Omental fat pad (tissue), 4 donors: ENCODE data around the gene CRIM1. TPM values are rescaled to one million over a fixed set of nuclear protein-coding genes. Genes with fewer than 3 reads are reported as not detected.

ENCODE experiments used
- ATAC-seq: fragments of 150-250 bp; one replicate; pipeline ENCODE4 v1.9.1; 2016; ENCODE audit warnings: mild to moderate bottlenecking, moderate library complexity; ENCODE audit not compliant: low FRiP score
- DNase-seq: peaks from one replicate; pipeline ENCODE4 v3.0.0-alpha.2; 2019; ENCODE audit warnings: low spot score
- total RNA-seq, 4 donors: library from RNA; depleted of rRNA; stranded (reverse); fragments of >200 nt; gene quantifications; one replicate each; pipeline ENCODE4 v1.1.0, GENCODE V29; 2016
- TF ChIP-seq, protein P1 (sequence below), 3 donors: fragments of 450-650 bp; IDR thresholded peaks; one replicate each; pipeline ENCODE4 v1.5.1; 2016 to 2017; ENCODE audit warnings: antibody characterized with exemption in 3 of 3, mild to moderate bottlenecking in 3 of 3, moderate library complexity in 2 of 3

The CRIM1 gene
- total RNA-seq, 4 donors from 2014 or later = 229 to 252 (median 233) TPM

DNA sequence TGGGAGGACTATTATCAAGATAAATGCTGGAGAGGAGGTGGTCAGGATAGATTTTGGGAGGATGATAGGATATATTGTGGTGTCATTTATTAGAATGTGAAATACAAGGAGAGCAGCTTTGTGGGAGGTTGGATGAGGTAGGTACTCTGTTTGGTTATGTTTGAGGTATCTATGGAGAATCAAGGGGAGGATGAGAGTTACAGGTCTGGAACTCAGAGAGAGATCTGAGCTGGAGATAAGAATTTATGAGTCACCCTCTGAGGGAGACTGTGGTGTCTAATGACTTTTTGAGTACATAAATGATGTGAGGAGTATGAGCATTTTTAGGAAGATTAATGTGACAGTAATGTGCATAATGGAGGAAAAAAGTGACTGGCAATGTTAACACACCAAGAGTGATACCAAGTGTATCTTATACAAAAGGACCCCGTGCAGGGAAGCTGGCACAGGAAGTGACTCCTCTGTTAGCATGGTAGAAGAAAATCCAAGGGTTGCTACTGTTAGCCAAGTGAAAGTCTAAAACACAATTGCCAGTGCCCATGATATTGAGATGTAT, 48.2 kb downstream of the CRIM1 start:
- DNase-seq (no peak), ATAC-seq (peak; percentile 52)
- TF ChIP-seq, protein P1, sequence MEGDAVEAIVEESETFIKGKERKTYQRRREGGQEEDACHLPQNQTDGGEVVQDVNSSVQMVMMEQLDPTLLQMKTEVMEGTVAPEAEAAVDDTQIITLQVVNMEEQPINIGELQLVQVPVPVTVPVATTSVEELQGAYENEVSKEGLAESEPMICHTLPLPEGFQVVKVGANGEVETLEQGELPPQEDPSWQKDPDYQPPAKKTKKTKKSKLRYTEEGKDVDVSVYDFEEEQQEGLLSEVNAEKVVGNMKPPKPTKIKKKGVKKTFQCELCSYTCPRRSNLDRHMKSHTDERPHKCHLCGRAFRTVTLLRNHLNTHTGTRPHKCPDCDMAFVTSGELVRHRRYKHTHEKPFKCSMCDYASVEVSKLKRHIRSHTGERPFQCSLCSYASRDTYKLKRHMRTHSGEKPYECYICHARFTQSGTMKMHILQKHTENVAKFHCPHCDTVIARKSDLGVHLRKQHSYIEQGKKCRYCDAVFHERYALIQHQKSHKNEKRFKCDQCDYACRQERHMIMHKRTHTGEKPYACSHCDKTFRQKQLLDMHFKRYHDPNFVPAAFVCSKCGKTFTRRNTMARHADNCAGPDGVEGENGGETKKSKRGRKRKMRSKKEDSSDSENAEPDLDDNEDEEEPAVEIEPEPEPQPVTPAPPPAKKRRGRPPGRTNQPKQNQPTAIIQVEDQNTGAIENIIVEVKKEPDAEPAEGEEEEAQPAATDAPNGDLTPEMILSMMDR (IDR thresholded peaks at IDR 0.05) = no peak

DNA sequence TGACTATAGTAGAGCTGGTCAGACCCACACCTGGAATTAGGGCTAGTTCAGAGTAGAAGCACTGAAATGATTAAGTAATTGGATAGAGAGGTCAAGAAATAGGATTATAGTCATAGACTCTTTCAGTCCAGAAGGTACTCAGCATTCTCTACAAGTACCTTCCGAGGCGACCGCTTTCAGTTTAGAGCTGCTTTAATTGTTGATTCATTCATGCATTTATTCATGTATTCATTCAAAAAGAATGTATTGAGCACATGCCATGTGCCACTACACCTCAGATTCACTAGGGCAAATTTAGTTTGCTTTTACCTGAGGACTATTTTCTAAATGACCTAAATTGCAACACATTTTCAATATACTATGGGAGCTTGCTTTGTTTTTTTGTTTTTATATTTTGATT, 48.7 kb downstream of the CRIM1 start:
- DNase-seq (no peak), ATAC-seq (peak; percentile 51)
- TF ChIP-seq, protein P1 (IDR thresholded peaks at IDR 0.05) = no peak

DNA sequence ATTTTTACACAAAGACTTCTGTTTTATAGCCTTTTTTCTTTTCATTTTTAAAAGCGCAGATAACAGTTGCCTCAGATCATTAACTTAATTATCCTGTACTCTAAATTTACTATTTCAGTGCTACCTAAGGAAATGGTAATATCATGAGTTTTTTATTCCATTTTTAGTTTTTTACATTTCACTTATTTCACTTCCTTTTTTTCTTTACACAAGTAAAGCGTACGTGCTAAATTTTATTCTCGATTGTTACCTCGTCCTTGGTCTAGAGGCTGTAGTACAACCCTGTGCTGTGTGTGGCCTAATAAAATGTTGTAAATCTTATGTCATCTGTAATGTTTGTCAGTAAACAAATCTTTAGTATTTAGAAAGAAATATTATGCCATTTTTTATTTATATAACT, 49.2 kb downstream of the CRIM1 start:
- no peak for ATAC-seq
- DNase-seq = no peak
- TF ChIP-seq, protein P1 (IDR thresholded peaks at IDR 0.05) = no peak

DNA sequence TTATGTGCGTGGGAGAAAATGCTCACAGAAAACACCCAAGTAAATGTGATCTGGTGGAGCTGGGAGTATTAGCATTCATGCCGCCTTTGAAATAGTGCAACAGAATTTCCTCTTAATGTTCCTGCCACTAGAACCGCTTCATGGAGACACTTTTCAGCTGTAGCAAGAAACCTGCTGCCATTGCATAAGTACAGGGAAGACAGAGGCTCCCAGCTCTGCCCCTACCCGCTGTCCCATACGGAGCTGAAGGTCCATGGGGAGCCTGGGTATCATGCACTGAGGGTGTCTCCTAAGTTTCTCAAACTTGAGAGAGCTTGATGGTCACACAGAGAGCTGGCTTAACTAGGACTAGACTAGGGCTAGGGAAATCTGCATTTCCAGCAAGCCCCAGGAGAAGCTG, 49.6 kb downstream of the CRIM1 start:
- TF ChIP-seq, protein P1 (IDR thresholded peaks at IDR 0.05) = no peak
- DNase-seq (no peak), ATAC-seq (no peak)

DNA sequence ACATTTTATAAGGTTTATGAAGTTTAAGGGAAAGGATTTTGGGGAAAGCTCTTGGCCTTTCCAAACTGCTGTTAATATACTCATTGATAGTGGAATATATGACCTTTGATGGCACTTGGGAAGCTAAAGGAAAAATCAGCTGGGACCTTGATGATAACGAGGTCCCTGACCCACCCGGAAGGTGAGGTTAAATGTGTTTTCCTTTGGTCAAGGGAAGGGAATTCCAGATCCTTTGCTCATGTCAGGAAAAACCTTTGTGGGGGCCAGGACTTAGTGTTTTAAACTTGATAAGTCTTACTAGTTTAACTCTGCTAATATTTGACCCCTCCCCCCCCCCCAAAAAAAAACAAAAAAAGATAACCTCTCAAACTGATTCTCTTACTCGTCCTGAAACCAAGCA, 50.7 kb downstream of the CRIM1 start:
- TF ChIP-seq, protein P1 (IDR thresholded peaks at IDR 0.05) = no peak
- no peak for ATAC-seq
- no peak for DNase-seq

DNA sequence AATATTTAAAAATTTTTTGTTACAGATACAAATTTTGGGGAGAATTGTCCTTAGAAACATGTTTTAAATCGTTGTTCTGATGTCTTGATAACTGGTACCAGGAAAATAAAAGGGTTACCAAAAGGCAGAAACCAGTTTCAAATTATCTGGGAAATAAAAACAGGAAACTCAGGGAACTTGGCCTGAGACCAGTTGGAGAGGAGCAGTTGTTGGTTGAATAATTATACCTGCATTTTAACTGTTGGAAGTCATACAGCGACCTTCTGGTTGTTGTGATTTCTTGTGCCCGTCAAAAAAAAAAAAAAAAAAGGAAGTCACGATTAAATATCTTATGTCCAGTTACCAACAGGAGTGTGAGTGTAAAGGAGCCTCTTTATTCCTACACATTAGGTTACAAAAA, 51.8 kb downstream of the CRIM1 start:
- ATAC-seq (no peak), DNase-seq (no peak)
- TF ChIP-seq, protein P1 (IDR thresholded peaks at IDR 0.05) = no peak

DNA sequence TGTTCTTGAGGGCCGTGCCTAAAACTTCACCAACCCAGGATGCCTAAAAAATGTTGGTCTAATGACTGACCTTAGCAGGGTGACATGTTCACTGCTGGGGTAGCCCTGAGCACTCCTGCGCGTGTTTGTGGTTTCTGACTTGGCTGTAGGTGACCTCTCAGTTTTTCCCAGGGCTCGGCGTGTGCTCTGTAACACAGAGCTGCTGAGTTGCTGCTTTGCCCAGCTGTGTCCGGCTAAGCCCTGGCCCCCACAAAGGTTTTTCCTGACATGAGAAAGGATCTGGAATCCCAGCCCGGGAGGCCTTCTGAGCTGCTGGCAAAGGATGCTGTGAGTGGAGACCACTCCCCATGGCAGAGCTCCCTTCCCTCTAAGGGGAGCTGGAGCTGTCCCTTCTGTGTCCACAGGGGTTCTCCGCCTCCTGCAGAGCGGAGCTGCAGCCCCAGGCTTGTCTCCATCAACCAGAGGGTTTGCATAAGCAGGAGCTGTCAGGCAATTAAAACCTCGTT, 52.7 kb downstream of the CRIM1 start:
- TF ChIP-seq, protein P1 (IDR thresholded peaks at IDR 0.05) = no peak
- DNase-seq (no peak), ATAC-seq (no peak)
